ENCODE data around the gene MAP2K5. TPM values are rescaled to one million over a fixed set of nuclear protein-coding genes. Genes with fewer than 3 reads are reported as not detected.

MAP2K5 gene
- total RNA-seq, 3 donors from 2014 or later: 26.4 to 36.4 (median 30.3) TPM

- DNase-seq (peak in 2 of 3 donors; percentile 62 to 74), ATAC-seq (no peak)
- Histone ChIP-seq H3K9me3 (no peaks in the 10 kb centered on the region), H3K4me1 (ENCODE audit: low read depth) (peaks cover 57% of the 10 kb centered on the region), H3K4me3 (no peak overlapping the region), H3K36me3 (ENCODE audit: low read depth) (peaks cover 4% of the 10 kb centered on the region)
- TF ChIP-seq, protein P1, sequence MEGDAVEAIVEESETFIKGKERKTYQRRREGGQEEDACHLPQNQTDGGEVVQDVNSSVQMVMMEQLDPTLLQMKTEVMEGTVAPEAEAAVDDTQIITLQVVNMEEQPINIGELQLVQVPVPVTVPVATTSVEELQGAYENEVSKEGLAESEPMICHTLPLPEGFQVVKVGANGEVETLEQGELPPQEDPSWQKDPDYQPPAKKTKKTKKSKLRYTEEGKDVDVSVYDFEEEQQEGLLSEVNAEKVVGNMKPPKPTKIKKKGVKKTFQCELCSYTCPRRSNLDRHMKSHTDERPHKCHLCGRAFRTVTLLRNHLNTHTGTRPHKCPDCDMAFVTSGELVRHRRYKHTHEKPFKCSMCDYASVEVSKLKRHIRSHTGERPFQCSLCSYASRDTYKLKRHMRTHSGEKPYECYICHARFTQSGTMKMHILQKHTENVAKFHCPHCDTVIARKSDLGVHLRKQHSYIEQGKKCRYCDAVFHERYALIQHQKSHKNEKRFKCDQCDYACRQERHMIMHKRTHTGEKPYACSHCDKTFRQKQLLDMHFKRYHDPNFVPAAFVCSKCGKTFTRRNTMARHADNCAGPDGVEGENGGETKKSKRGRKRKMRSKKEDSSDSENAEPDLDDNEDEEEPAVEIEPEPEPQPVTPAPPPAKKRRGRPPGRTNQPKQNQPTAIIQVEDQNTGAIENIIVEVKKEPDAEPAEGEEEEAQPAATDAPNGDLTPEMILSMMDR (IDR thresholded peaks at IDR 0.05): peak; percentile 78
- intact Hi-C loops (cut with DNase I, micrococcal nuclease): loop anchor here (5.0 kb wide), 2 partner anchors 314 to 379 kb away; partner anchors contain the start of gene C15orf61 (in 1 of the 2)
Measured at GRCh38 chr15:67836477-67836876, 294.0 kb downstream of the MAP2K5 start.

DNA sequence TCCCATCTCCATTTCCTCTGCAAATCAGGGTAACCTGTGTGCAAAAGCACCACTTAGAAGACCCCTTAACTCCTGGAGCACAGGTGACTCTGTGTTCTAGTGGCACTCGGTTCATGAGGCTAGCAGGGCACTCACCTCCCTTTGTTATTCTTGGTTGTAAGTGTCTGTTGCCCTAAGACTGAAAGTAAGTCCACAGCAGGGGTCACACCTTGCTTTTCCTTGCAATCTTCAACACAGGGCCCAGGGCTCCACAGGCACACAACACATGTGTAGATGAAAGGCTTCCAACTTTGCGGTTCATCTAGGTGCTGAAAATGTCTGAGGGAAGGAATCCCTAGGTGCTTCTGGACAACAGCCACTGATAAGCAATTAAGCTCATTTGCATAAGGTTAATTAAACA is 294.5 kb downstream of the MAP2K5 start:
- intact Hi-C loops (cut with DNase I, micrococcal nuclease): loop anchor here (5.0 kb wide), 2 partner anchors 315 to 380 kb away; partner anchors contain the start of gene C15orf61 (in 1 of the 2)
- Histone ChIP-seq H3K9me3 (no peaks in the 10 kb centered on the region), H3K36me3 (ENCODE audit: low read depth) (peaks cover 4% of the 10 kb centered on the region), H3K4me1 (ENCODE audit: low read depth) (peaks cover 58% of the 10 kb centered on the region), H3K4me3 (no peak overlapping the region)
- TF ChIP-seq, protein P1 (IDR thresholded peaks at IDR 0.05): no peak
- ATAC-seq: no peak
- no peak for DNase-seq

DNA sequence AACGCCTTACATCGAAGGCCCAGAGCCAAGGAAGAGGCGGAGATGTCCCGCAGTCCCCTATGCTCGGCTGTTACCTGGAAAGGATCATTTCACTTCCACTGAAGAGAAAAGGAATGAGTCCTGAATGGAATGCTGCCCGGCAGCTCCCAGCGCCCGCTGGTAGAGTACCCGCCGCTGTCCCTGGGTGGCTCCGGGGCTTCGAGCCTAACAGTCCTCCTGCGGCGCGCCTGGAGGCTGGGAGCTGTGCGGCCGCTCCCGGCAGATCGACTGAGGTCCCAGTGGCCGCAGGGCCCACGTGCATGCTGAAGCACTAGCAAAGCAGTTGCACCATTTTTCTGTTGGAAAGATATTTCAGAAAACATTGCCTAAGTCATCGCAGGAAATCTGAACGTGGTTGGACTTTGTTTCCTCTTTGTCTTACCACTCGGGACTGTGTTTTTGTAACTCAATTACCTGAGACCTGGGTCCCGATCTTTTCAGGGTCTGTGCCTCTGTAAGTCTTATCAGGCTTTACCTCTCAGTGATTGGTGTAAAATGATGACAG is 296.4 kb downstream of the MAP2K5 start:
- Histone ChIP-seq H3K9me3 (no peaks in the 10 kb centered on the region), H3K4me1 (ENCODE audit: low read depth) (peaks cover 42% of the 10 kb centered on the region), H3K36me3 (ENCODE audit: low read depth) (peaks cover 4% of the 10 kb centered on the region), H3K4me3 (no peak overlapping the region)
- intact Hi-C loops (cut with DNase I, micrococcal nuclease): loop anchor here (5.0 kb wide), 2 partner anchors 317 to 382 kb away; partner anchors contain the start of gene C15orf61 (in 1 of the 2)
- ATAC-seq (peak; percentile 47), DNase-seq (peak; percentile 62 to 74 (median 73))
- TF ChIP-seq, protein P1 (IDR thresholded peaks at IDR 0.05): no peak

DNA sequence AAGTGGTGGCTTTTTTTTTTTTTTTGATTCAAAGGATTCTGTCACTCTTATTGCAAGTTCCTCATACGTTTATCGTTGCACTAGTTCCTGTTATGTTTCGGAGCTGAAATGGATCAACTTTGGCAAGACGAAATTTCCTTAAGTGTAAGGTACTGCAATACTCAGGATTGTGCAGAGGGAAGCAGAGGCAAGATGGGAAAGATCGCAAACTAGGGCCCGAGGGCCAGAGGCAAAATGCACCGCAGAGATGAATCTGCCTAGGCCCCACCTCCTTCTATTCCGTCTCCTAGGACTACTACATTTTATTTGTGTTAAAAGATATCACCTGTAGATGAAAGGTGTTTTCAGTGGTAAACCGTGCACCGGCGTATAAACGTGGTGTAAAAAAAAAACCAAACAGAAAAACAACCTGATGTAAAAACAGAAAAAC is 297.0 kb downstream of the MAP2K5 start:
- intact Hi-C loops (cut with DNase I, micrococcal nuclease): loop anchor here (5.0 kb wide), 2 partner anchors 317 to 382 kb away; partner anchors contain the start of gene C15orf61 (in 1 of the 2)
- TF ChIP-seq, protein P1 (IDR thresholded peaks at IDR 0.05): no peak
- H3K4me3 ChIP-seq: no peak overlapping the region
- peaks cover 4% of the 10 kb centered on the region for H3K36me3 ChIP-seq (ENCODE audit: low read depth)
- peak; percentile 17 for ATAC-seq
- DNase-seq: peak in 1 of 3 donors; percentile 32
- H3K9me3 ChIP-seq: no peaks in the 10 kb centered on the region
- peaks cover 35% of the 10 kb centered on the region for H3K4me1 ChIP-seq (ENCODE audit: low read depth)

- intact Hi-C loops (cut with DNase I, micrococcal nuclease): loop anchor here (5.0 kb wide), 2 partner anchors 318 to 383 kb away; partner anchors contain the start of gene C15orf61 (in 1 of the 2)
- peaks cover 4% of the 10 kb centered on the region for H3K36me3 ChIP-seq (ENCODE audit: low read depth)
- H3K4me1 ChIP-seq (ENCODE audit: low read depth): peaks cover 29% of the 10 kb centered on the region
- H3K4me3 ChIP-seq: peak within 1 kb of the TSS; percentile 53
- H3K9me3 ChIP-seq: no peaks in the 10 kb centered on the region
- peak; percentile 94 for ATAC-seq
- TF ChIP-seq, protein P1 (IDR thresholded peaks at IDR 0.05): no peak
- peak; percentile 96 to 97 (median 97) for DNase-seq
Measured at GRCh38 chr15:67839929-67840748, 297.6 kb downstream of the MAP2K5 start, which contains the start of gene RNU6-1. RNU6-1 (minus strand) TSS chr15:67840045.
